ENCODE measurements around the gene S100A10.

Gene S100A10

DNA sequence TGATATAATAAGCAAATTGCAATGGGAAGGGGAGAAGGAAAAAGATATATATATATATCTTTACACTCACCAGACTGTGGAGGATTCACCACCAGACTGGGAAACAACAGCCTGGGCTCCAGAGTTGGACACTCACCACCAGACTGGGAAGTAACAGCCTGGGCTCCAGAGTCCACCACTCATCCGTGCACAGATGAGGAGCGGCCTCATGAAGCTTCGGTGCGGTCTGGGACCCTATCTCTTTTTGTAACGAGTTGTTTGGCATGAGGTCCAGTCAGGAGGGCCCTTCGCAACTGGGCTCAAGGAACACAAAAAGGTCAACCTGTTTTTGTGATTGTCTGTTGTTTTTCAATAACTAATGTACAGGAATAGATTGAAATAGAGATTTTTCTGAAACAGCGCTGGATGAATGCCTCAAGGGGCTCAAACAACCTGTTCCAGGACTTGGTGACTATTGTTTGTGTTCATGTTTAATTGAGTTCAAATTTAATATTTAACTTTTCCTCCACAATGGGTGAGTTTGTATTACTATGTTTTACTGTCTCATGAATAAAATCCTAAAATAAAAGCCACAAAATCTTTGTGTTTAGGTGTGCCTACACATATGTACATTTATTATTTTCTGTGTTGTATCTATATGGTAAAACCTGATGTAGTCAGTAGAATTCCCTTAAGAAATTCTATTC, 40.1 kb downstream of the S100A10 start:
- H3K9ac ChIP-seq (ENCODE audit: low read length), result no peak overlapping the region
- H3K36me3 ChIP-seq (ENCODE audit: low read length), result no peaks in the 10 kb centered on the region
- H3K4me3 ChIP-seq (ENCODE audit: insufficient read depth, low read length, poor library complexity, severe bottlenecking), result no peak overlapping the region
- no peak for TF ChIP-seq CTCF (IDR thresholded peaks at IDR 0.05; ENCODE audit: insufficient read depth, low read length, poor library complexity, severe bottlenecking)
- TF ChIP-seq EZH2phosphoT487 (conservative IDR thresholded peaks at IDR 0.05; ENCODE audit: low read length), result no peak
- H4K20me1 ChIP-seq (ENCODE audit: low read depth, low read length), result no peaks in the 10 kb centered on the region
- H3K79me2 ChIP-seq (ENCODE audit: insufficient read depth, low read length), result no peaks in the 10 kb centered on the region
- H3K9me2 ChIP-seq (replicated peaks; ENCODE audit: insufficient read depth, low read length), result no peaks in the 10 kb centered on the region
- peak overlapping the region; percentile 77 for H3K27ac ChIP-seq (ENCODE audit: low read depth, low read length)
- no peaks in the 10 kb centered on the region for H3K27me3 ChIP-seq (ENCODE audit: low read length)
- peak overlapping the region; percentile 50 for H3K4me2 ChIP-seq (ENCODE audit: low read depth, low read length, poor library complexity, severe bottlenecking)
- H2AFZ ChIP-seq (ENCODE audit: low read depth, low read length, severe bottlenecking), result no peak overlapping the region
- no peaks in the 10 kb centered on the region for H3K9me3 ChIP-seq (ENCODE audit: insufficient read depth, low read length)
- no peaks in the 10 kb centered on the region for H3F3A ChIP-seq (ENCODE audit: insufficient read depth)

DNA sequence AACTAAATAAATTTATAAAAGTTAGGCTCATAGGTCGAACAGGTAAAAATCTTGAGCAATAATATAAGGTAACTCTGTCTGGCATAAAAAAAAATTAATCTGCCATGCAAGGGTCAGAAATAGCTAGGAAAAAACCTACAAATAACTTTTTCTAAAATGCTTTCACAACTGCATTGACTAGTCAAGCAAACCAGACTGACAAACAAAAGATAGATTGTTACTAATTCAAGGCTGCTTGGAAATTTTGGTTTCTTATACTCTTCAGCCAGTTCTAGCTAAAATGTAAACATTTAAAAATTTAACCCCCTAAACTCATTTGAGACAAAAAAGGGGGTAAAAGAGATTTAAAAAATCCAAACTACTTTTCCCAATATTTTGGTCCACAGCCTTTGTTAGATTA, 40.8 kb downstream of the S100A10 start:
- 0 out of 2 replicates have a peak overlapping the region, but pooled peaks have one; percentile 9 for H3K9ac ChIP-seq (ENCODE audit: low read length)
- no peaks in the 10 kb centered on the region for H3K27me3 ChIP-seq (ENCODE audit: low read length)
- H3K36me3 ChIP-seq (ENCODE audit: low read length), result no peaks in the 10 kb centered on the region
- TF ChIP-seq EZH2phosphoT487 (conservative IDR thresholded peaks at IDR 0.05; ENCODE audit: low read length) (no peak), CTCF (IDR thresholded peaks at IDR 0.05; ENCODE audit: insufficient read depth, low read length, poor library complexity, severe bottlenecking) (no peak)
- H3K9me2 ChIP-seq (replicated peaks; ENCODE audit: insufficient read depth, low read length), result no peaks in the 10 kb centered on the region
- H3K4me3 ChIP-seq (ENCODE audit: insufficient read depth, low read length, poor library complexity, severe bottlenecking), result no peak overlapping the region
- no peaks in the 10 kb centered on the region for H3K79me2 ChIP-seq (ENCODE audit: insufficient read depth, low read length)
- H3K4me2 ChIP-seq (ENCODE audit: low read depth, low read length, poor library complexity, severe bottlenecking), result peak overlapping the region; percentile 50
- H2AFZ ChIP-seq (ENCODE audit: low read depth, low read length, severe bottlenecking), result no peak overlapping the region
- peak overlapping the region; percentile 77 for H3K27ac ChIP-seq (ENCODE audit: low read depth, low read length)
- no peaks in the 10 kb centered on the region for H3K9me3 ChIP-seq (ENCODE audit: insufficient read depth, low read length)
- no peaks in the 10 kb centered on the region for H4K20me1 ChIP-seq (ENCODE audit: low read depth, low read length)
- H3F3A ChIP-seq (ENCODE audit: insufficient read depth), result no peaks in the 10 kb centered on the region

GRCh38 chr1:151949371-151950193, 44.1 kb downstream of the S100A10 start:
- Histone ChIP-seq H4K20me1 (ENCODE audit: low read depth, low read length) (no peaks in the 10 kb centered on the region), H3K9ac (ENCODE audit: low read length) (no peak overlapping the region), H2AFZ (ENCODE audit: low read depth, low read length, severe bottlenecking) (no peak overlapping the region), H3K79me2 (ENCODE audit: insufficient read depth, low read length) (no peaks in the 10 kb centered on the region), H3K9me3 (ENCODE audit: insufficient read depth, low read length) (no peaks in the 10 kb centered on the region), H3K27me3 (ENCODE audit: low read length) (no peaks in the 10 kb centered on the region), H3K9me2 (replicated peaks; ENCODE audit: insufficient read depth, low read length) (no peaks in the 10 kb centered on the region), H3K4me3 (ENCODE audit: insufficient read depth, low read length, poor library complexity, severe bottlenecking) (no peak overlapping the region), H3K4me2 (ENCODE audit: low read depth, low read length, poor library complexity, severe bottlenecking) (no peak overlapping the region), H3F3A (ENCODE audit: insufficient read depth) (no peaks in the 10 kb centered on the region), H3K27ac (ENCODE audit: low read depth, low read length) (no peak overlapping the region), H3K36me3 (ENCODE audit: low read length) (no peaks in the 10 kb centered on the region)
- no peak for TF ChIP-seq EZH2phosphoT487 (conservative IDR thresholded peaks at IDR 0.05; ENCODE audit: low read length)
- TF ChIP-seq CTCF (IDR thresholded peaks at IDR 0.05; ENCODE audit: insufficient read depth, low read length, poor library complexity, severe bottlenecking), result no peak
